A549 (cell line): ENCODE data around the gene RAP1A.

Experiments used
- CHD2 ChIP-seq: fragments of 150-350 bp; IDR thresholded peaks from 2 replicates; pipeline ENCODE4 v1.6.1; 2014; ENCODE audit warnings: low read length; ENCODE audit not compliant: partially characterized antibody
- CHD4 ChIP-seq: fragments of 200-600 bp; sonication (generic); IDR thresholded peaks from 2 replicates; pipeline ENCODE4 v1.6.1; 2016; ENCODE audit warnings: antibody characterized with exemption, mild to moderate bottlenecking, borderline replicate concordance
- CTCF ChIP-seq: fragments of >200 bp; sonication (Bioruptor Twin); formaldehyde crosslinking; IDR thresholded peaks from 3 replicates; pipeline ENCODE4 v1.5.1; 2016
- KDM5A ChIP-seq: fragments of 200-600 bp; sonication (generic); IDR thresholded peaks from 2 replicates; pipeline ENCODE4 v1.6.1; 2016; ENCODE audit warnings: antibody characterized with exemption, mild to moderate bottlenecking
- MAX ChIP-seq: IDR thresholded peaks from 2 replicates; pipeline ENCODE4 v1.6.1; 2012
- MAZ ChIP-seq: fragments of 150-350 bp; IDR thresholded peaks from 2 replicates; pipeline ENCODE4 v1.6.1; 2014; ENCODE audit warnings: antibody characterized with exemption, low read depth, low read length, borderline replicate concordance
- POLR2A ChIP-seq: IDR thresholded peaks from 2 replicates; pipeline ENCODE4 v1.6.1; 2012; ENCODE audit warnings: mild to moderate bottlenecking, low read length
- RAD21 ChIP-seq, 2 experiments: fragments of >200 bp in 1 of 2; sonication (Bioruptor Twin) in 1 of 2; formaldehyde crosslinking in 1 of 2; IDR thresholded peaks in 1 of 2; conservative IDR thresholded peaks in 1 of 2; 2 replicates in 1 of 2; 3 replicates in 1 of 2; pipeline ENCODE4 v1.6.1; 2012 to 2018; ENCODE audit warnings: inconsistent platforms in 1 of 2
- SMC3 ChIP-seq: fragments of >200 bp; sonication (Bioruptor Twin); formaldehyde crosslinking; IDR thresholded peaks from 3 replicates; pipeline ENCODE4 v1.6.1; 2018; ENCODE audit warnings: inconsistent platforms
- USF2 ChIP-seq: fragments of 450-650 bp; IDR thresholded peaks from 2 replicates; pipeline ENCODE4 v1.6.1; 2014; ENCODE audit warnings: antibody characterized with exemption

GRCh38 chr1:111665497-111665896, 45.9 kb downstream of the RAP1A start:
- no peak for TF ChIP-seq CTCF
- TF ChIP-seq CHD2, result no peak
- TF ChIP-seq KDM5A, result no peak
- TF ChIP-seq RAD21 (conservative IDR thresholded peaks at IDR 0.05 in 1 of 2, IDR thresholded peaks at IDR 0.05 in 1 of 2), result no peak
- no peak for TF ChIP-seq SMC3
- TF ChIP-seq MAZ, result no peak
- no peak for TF ChIP-seq CHD4
- no peak for TF ChIP-seq USF2
- no peak for TF ChIP-seq POLR2A
- no peak for TF ChIP-seq MAX
